Loucy (cell line): ENCODE data around the gene BAIAP2L1.

Experiments used
- H2AFZ ChIP-seq: fragments of 200-600 bp; sonication (generic); 2 replicates; pipeline ENCODE4 v1.6.0; 2016; ENCODE audit warnings: antibody characterized with exemption, mild to moderate bottlenecking, low read length, moderate library complexity
- H3F3A ChIP-seq: fragments of 200-600 bp; 2 replicates; pipeline ENCODE4 v1.6.0; 2016; ENCODE audit warnings: antibody characterized with exemption, low read depth, mild to moderate bottlenecking
- H3K27me3 ChIP-seq: fragments of 200-600 bp; sonication (generic); 2 replicates; pipeline ENCODE4 v1.6.1; 2014; ENCODE audit warnings: low read length, mild to moderate bottlenecking; ENCODE audit not compliant: insufficient read depth, poor library complexity, severe bottlenecking
- H3K36me3 ChIP-seq: fragments of 200-600 bp; sonication (generic); 2 replicates; pipeline ENCODE4 v1.6.1; 2016; ENCODE audit warnings: low read length; ENCODE audit not compliant: insufficient read depth
- H3K4me1 ChIP-seq: fragments of 200-600 bp; sonication (generic); 2 replicates; pipeline ENCODE4 v1.5.1; 2014; ENCODE audit warnings: low read length, mild to moderate bottlenecking; ENCODE audit not compliant: insufficient read depth, poor library complexity, severe bottlenecking
- H3K4me2 ChIP-seq: fragments of 200-600 bp; sonication (generic); 2 replicates; pipeline ENCODE4 v1.6.0; 2014; ENCODE audit warnings: antibody characterized with exemption, low read length, low read depth, mild to moderate bottlenecking; ENCODE audit not compliant: poor library complexity, severe bottlenecking
- H3K4me3 ChIP-seq: fragments of 200-600 bp; sonication (generic); 2 replicates; pipeline ENCODE4 v1.5.1; 2014; ENCODE audit warnings: low read length, mild to moderate bottlenecking, mixed read lengths; ENCODE audit not compliant: poor library complexity, severe bottlenecking
- H3K79me2 ChIP-seq: fragments of 200-600 bp; sonication (generic); 2 replicates; pipeline ENCODE4 v1.6.1; 2014; ENCODE audit warnings: low read length; ENCODE audit not compliant: insufficient read depth
- H3K9ac ChIP-seq: fragments of 200-600 bp; sonication (generic); 2 replicates; pipeline ENCODE4 v1.6.0; 2014; ENCODE audit warnings: mild to moderate bottlenecking, low read depth, low read length, moderate library complexity; ENCODE audit not compliant: poor library complexity, severe bottlenecking
- H3K9me2 ChIP-seq: fragments of 200-600 bp; sonication (generic); replicated peaks from 2 replicates; pipeline ENCODE4 v1.6.1; 2016; ENCODE audit warnings: low read depth, low read length, mixed read lengths
- H3K9me3 ChIP-seq: fragments of 200-600 bp; sonication (generic); 2 replicates; pipeline ENCODE4 v1.6.1; 2014; ENCODE audit warnings: mild to moderate bottlenecking, antibody characterized with exemption, low read length, low read depth; ENCODE audit not compliant: insufficient read depth
- H4K20me1 ChIP-seq: fragments of 200-600 bp; sonication (generic); 2 replicates; pipeline ENCODE4 v1.6.0; 2014; ENCODE audit warnings: antibody characterized with exemption, low read length, mild to moderate bottlenecking; ENCODE audit not compliant: insufficient read depth, poor library complexity, severe bottlenecking
- EZH2phosphoT487 ChIP-seq: fragments of 200-600 bp; IDR thresholded peaks from 2 replicates; pipeline ENCODE4 v1.6.1; 2018; ENCODE audit warnings: antibody characterized with exemption, mild to moderate bottlenecking, moderate library complexity, borderline replicate concordance
- TF ChIP-seq, protein P1 (sequence below): fragments of 200-600 bp; sonication (generic); conservative IDR thresholded peaks from 2 replicates; pipeline ENCODE4 v1.5.1; 2014; ENCODE audit warnings: mild to moderate bottlenecking, antibody characterized with exemption, low read length

BAIAP2L1 gene

GRCh38 chr7:98252425-98253054 is 148.3 kb downstream of the BAIAP2L1 start:
- H3K4me1 ChIP-seq, result peaks cover 26% of the 10 kb centered on the region
- no peak for TF ChIP-seq EZH2phosphoT487
- TF ChIP-seq, protein P1, sequence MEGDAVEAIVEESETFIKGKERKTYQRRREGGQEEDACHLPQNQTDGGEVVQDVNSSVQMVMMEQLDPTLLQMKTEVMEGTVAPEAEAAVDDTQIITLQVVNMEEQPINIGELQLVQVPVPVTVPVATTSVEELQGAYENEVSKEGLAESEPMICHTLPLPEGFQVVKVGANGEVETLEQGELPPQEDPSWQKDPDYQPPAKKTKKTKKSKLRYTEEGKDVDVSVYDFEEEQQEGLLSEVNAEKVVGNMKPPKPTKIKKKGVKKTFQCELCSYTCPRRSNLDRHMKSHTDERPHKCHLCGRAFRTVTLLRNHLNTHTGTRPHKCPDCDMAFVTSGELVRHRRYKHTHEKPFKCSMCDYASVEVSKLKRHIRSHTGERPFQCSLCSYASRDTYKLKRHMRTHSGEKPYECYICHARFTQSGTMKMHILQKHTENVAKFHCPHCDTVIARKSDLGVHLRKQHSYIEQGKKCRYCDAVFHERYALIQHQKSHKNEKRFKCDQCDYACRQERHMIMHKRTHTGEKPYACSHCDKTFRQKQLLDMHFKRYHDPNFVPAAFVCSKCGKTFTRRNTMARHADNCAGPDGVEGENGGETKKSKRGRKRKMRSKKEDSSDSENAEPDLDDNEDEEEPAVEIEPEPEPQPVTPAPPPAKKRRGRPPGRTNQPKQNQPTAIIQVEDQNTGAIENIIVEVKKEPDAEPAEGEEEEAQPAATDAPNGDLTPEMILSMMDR, result no peak
- H3K36me3 ChIP-seq, result no peaks in the 10 kb centered on the region
- H3F3A ChIP-seq, result no peaks in the 10 kb centered on the region
- peak overlapping the region; percentile 67 for H3K9ac ChIP-seq
- peak overlapping the region; percentile 78 for H3K4me2 ChIP-seq
- H3K4me3 ChIP-seq, result peak overlapping the region; percentile 93
- H3K27me3 ChIP-seq, result no peaks in the 10 kb centered on the region
- peak overlapping the region; percentile 91 for H2AFZ ChIP-seq
- H3K9me2 ChIP-seq, result no peaks in the 10 kb centered on the region
- H3K9me3 ChIP-seq, result no peaks in the 10 kb centered on the region
- peaks cover 16% of the 10 kb centered on the region for H4K20me1 ChIP-seq
- H3K79me2 ChIP-seq, result peaks cover 38% of the 10 kb centered on the region

DNA sequence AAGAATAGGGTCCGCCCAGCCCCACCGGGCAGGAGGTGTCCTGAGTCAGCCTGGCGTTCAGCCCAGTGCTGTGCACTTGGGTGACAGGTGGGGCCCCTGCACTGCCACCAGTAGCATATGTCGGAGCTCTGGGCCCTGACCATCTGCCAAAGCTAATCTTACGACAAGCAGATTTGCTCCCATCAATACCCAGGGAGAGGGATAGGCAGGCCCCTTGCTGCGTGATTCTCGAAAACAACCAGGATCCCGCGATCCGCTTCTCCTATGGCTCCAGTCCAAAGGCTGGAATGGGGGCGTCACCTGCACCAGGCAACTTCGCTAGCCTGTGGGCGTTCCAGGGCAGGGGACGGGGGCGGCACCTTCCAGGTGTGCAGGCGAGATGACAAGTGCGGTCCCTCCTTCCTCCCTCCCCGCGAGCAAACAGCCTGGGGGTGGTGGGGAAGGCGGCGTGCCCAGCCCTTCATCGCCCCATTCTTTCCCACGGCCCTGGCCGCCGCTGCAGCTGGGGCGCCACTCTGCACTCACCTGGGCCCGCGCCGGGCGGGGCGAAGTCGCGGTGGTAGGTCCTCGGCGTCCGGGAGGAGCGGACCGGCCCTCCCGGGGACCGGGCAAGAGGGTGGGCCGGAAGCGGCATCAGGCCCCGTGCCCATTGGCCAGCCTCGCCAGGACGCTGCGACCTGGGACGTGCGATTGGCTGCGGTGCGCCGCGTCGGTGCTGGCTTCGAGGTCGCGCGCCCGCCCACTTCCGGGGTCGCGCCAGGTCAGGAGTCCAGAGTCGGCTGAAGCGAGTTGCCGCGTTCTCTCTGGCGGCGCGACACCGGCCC is 149.1 kb downstream of the BAIAP2L1 start, which contains the start of gene TECPR1:
TSS of gene TECPR1 (minus strand) at position 632 of the 824 bp plus-strand sequence. CDS start 6,086 bp downstream, outside the sequence.
- Histone ChIP-seq H4K20me1 (peaks cover 16% of the 10 kb centered on the region), H3K9me2 (no peaks in the 10 kb centered on the region), H3F3A (no peaks in the 10 kb centered on the region), H3K4me2 (peak within 1 kb of the TSS; percentile 95), H3K4me3 (peak within 1 kb of the TSS; percentile 93), H3K4me1 (peaks cover 26% of the 10 kb centered on the region), H3K79me2 (peaks cover 38% of the 10 kb centered on the region), H3K9ac (peak within 1 kb of the TSS; percentile 67), H3K9me3 (no peaks in the 10 kb centered on the region), H3K36me3 (no peaks in the 10 kb centered on the region), H3K27me3 (no peaks in the 10 kb centered on the region), H2AFZ (peak within 1 kb of the TSS; percentile 91)
- TF ChIP-seq, protein P1, result no peak

GRCh38 chr7:98251231-98251600 is 149.7 kb downstream of the BAIAP2L1 start:
- Histone ChIP-seq H3K36me3 (no peaks in the 10 kb centered on the region), H3F3A (no peaks in the 10 kb centered on the region), H4K20me1 (peaks cover 14% of the 10 kb centered on the region), H3K4me1 (peaks cover 26% of the 10 kb centered on the region), H3K9me2 (no peaks in the 10 kb centered on the region), H3K9me3 (no peaks in the 10 kb centered on the region), H3K4me2 (peak overlapping the region; percentile 95), H2AFZ (peak overlapping the region; percentile 91), H3K4me3 (peak overlapping the region; percentile 93), H3K79me2 (peaks cover 38% of the 10 kb centered on the region), H3K9ac (peak overlapping the region; percentile 67), H3K27me3 (no peaks in the 10 kb centered on the region)
- no peak for TF ChIP-seq EZH2phosphoT487
